BLaER1 (cell line): ENCODE results near the gene BORCS5.
A peak's percentile ranks its signal among the peaks of the same experiment; 100 is the strongest.

Experiments
- H3K27ac ChIP-seq: shearing (Covaris generic); formaldehyde crosslinking; 2 replicates; pipeline ENCODE4 v1.8.1; 2022
- H3K27me3 ChIP-seq: shearing (Covaris generic); formaldehyde crosslinking; 2 replicates; pipeline ENCODE4 v1.8.1; 2022
- H3K36me3 ChIP-seq: shearing (Covaris generic); formaldehyde crosslinking; 2 replicates; pipeline ENCODE4 v1.8.1; 2022
- H3K4me1 ChIP-seq: shearing (Covaris generic); formaldehyde crosslinking; 2 replicates; pipeline ENCODE4 v1.8.1; 2022
- H3K4me2 ChIP-seq: shearing (Covaris generic); formaldehyde crosslinking; 2 replicates; pipeline ENCODE4 v1.8.1; 2022
- H3K4me3 ChIP-seq: shearing (Covaris generic); formaldehyde crosslinking; 2 replicates; pipeline ENCODE4 v1.8.1; 2022
- H3K9ac ChIP-seq: shearing (Covaris generic); formaldehyde crosslinking; 2 replicates; pipeline ENCODE4 v1.8.1; 2022
- H3K9me3 ChIP-seq: shearing (Covaris generic); formaldehyde crosslinking; 2 replicates; pipeline ENCODE4 v1.8.1; 2022
- H4K20me1 ChIP-seq: shearing (Covaris generic); formaldehyde crosslinking; 2 replicates; pipeline ENCODE4 v1.8.1; 2022
- Cebpa-rat ChIP-seq: shearing (Covaris generic); IDR thresholded peaks from 2 replicates; pipeline ENCODE4 v1.8.1; 2022

Gene BORCS5

DNA sequence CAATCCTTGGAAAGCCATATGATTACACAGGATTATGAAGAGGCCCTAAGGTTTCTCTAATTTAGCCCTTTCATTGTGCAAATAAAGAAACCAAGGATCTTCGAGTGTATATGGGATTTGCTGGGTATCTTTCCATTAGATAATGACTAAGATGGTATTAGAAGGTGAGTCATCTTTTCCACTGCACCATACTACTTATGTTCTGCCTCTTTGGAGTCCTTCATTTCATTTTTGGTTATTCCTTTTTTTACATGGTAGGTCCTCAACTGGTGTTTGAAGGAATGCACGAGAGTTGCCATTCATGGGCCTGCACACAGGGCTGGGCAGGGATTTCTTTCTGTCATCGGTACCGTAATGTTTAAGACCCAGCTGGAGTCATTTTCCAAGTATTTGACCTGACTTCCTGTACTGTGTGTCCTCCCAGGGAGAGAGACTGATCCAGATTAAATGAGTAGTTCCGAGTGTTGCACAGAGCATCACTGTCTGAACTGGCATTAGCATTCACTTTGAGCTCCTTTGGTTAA is 85.7 kb downstream of the BORCS5 start:
- H3K4me2 ChIP-seq = peak overlapping the region; percentile 55; the same call in 1 of the 2 replicates
- H4K20me1 ChIP-seq = no peaks in the 10 kb centered on the region
- no peaks in the 10 kb centered on the region for H3K27me3 ChIP-seq
- TF ChIP-seq Cebpa-rat = no peak
- peaks cover 3% of the 10 kb centered on the region; the same call in 1 of the 2 replicates for H3K36me3 ChIP-seq
- no peak overlapping the region for H3K4me3 ChIP-seq
- peaks cover 41% of the 10 kb centered on the region for H3K4me1 ChIP-seq
- H3K9me3 ChIP-seq = peaks cover under 1% of the 10 kb centered on the region; the same call in 1 of the 2 replicates
- H3K27ac ChIP-seq = no peak overlapping the region
- no peak overlapping the region for H3K9ac ChIP-seq

DNA sequence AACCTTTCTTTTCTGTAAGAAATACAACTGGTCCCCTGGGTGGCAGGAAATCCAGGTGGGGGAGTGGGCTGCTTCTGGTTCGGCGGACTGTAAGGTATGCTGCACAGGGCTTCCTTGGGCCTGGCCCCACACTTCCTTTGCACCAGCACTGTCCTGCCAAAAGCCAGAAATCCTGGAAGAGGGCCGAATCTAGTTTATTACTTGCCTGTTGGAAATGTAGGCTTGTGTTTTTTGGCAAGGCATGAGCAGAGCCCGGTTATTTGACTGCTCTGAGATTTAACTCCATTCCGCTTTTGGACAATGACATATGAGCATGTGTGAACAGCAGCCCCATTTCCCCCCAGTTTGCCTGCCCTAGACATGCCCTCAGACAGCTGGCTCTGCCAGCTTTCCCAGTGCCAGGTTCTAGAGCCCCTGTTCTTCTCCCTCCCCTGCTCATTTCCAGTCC is 86.6 kb downstream of the BORCS5 start:
- H3K9me3 ChIP-seq = no peaks in the 10 kb centered on the region
- peaks cover 43% of the 10 kb centered on the region for H3K4me1 ChIP-seq
- no peak overlapping the region for H3K4me3 ChIP-seq
- no peak overlapping the region for H3K4me2 ChIP-seq
- no peaks in the 10 kb centered on the region for H3K36me3 ChIP-seq
- no peaks in the 10 kb centered on the region for H4K20me1 ChIP-seq
- H3K27me3 ChIP-seq = no peaks in the 10 kb centered on the region
- H3K27ac ChIP-seq = no peak overlapping the region
- TF ChIP-seq Cebpa-rat = no peak
- no peak overlapping the region for H3K9ac ChIP-seq

DNA sequence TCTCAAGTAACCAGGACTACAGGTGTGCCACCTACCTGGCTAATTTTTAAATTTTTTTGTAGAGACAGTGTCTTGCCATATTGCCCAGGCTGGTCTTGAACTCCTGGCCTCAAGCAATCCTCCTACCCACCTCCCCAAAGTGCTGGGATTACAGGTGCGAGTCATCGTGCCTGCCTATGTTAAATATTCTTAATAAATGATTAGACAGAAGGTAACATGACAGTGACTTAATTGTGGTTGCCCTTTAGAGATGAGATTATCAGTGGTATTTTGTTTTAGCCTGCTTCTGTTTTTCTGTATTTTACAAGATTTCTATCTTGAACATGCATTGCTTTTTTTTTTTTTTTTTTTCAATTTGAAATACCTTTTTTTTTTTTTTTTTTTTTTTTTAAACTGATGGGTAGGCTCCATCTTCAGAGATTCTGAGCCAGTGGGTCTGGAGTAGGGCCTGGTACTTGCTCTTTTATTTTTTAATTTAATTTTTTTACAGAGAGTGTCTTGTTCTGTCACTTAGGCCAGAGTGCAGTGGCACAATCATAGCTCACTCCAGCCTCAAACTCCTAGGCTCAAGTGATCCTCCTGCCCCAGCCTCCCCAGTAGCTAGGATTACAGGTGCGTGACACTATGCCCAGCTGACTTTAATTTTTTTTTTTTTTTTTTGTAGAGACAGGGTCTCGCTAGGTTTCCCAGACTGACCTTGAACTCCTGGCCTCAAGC is 88.4 kb downstream of the BORCS5 start:
- peaks cover 43% of the 10 kb centered on the region for H3K4me1 ChIP-seq
- H3K36me3 ChIP-seq = no peaks in the 10 kb centered on the region
- H3K9ac ChIP-seq = no peak overlapping the region
- H3K4me2 ChIP-seq = no peak overlapping the region
- no peaks in the 10 kb centered on the region for H3K27me3 ChIP-seq
- TF ChIP-seq Cebpa-rat = no peak
- no peaks in the 10 kb centered on the region for H3K9me3 ChIP-seq
- no peak overlapping the region for H3K27ac ChIP-seq
- H4K20me1 ChIP-seq = no peaks in the 10 kb centered on the region
- H3K4me3 ChIP-seq = no peak overlapping the region

DNA sequence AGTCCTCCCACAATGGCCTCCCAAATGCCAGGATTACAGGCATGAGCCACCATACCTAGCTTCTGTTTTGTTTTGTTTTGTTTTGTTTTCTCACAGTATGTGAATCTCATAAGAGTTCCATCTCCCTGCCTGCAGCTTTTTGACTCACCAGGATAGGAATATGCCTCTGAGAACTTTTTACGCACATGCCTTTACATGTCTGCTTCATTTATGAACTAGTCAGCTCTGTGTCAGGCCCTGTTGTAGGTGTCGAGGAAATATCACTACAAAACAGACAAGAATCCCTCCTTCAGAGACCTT is 89.0 kb downstream of the BORCS5 start:
- no peaks in the 10 kb centered on the region for H4K20me1 ChIP-seq
- no peak overlapping the region for H3K4me2 ChIP-seq
- no peaks in the 10 kb centered on the region for H3K9me3 ChIP-seq
- no peak overlapping the region for H3K9ac ChIP-seq
- no peaks in the 10 kb centered on the region for H3K27me3 ChIP-seq
- no peak for TF ChIP-seq Cebpa-rat
- no peak overlapping the region for H3K27ac ChIP-seq
- no peak overlapping the region for H3K4me3 ChIP-seq
- no peaks in the 10 kb centered on the region for H3K36me3 ChIP-seq
- peaks cover 40% of the 10 kb centered on the region for H3K4me1 ChIP-seq

DNA sequence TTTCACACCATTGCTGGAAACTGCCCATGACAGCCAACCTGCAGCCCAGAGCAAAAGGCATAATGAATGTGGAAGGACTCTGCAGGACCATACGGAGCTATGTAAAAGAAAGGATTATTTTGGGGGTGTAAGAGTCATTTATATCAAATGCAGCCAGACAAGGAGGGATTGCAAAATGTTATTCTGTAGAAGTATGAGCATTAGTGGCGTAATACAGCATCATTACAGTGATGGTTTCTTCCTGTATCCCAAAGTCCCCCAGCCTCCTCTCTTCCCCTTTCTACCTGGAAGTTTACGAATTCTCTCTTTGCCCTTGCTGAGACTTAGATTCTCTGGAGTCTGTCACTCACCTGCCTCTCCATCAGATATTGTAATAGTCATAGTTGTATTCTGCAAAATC is 89.9 kb downstream of the BORCS5 start:
- Histone ChIP-seq H3K9ac (no peak overlapping the region), H3K27me3 (no peaks in the 10 kb centered on the region), H3K4me1 (peaks cover 30% of the 10 kb centered on the region), H3K9me3 (no peaks in the 10 kb centered on the region), H3K4me2 (peak overlapping the region; percentile 52), H4K20me1 (no peaks in the 10 kb centered on the region), H3K4me3 (no peak overlapping the region), H3K36me3 (no peaks in the 10 kb centered on the region), H3K27ac (0 out of 2 replicates have a peak overlapping the region, but pooled peaks have one; percentile 0)
- TF ChIP-seq Cebpa-rat = no peak

DNA sequence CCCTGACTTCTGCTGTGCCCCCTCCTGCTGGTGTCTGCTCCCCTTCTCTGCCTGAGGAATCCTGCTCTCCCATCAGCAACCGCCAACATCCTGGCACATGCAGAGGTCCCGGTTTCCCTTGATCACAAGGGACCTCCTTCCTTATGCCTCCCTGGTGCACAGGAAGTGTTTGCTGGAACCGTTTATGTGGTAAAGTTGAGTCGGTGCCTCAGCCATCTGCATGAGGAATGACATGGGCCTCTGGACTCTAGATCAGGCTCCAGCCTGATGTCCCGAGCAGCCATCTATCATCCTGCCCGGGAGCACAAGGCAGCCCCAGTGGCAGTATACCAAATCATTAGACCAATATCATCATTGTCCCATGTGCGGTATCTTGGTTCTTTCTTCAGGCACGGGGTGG is 90.4 kb downstream of the BORCS5 start:
- no peak for TF ChIP-seq Cebpa-rat
- H3K9me3 ChIP-seq = no peaks in the 10 kb centered on the region
- no peak overlapping the region for H3K4me3 ChIP-seq
- H3K4me1 ChIP-seq = peaks cover 26% of the 10 kb centered on the region
- H3K27me3 ChIP-seq = no peaks in the 10 kb centered on the region
- H4K20me1 ChIP-seq = no peaks in the 10 kb centered on the region
- H3K4me2 ChIP-seq = peak overlapping the region; percentile 52
- H3K36me3 ChIP-seq = no peaks in the 10 kb centered on the region
- H3K27ac ChIP-seq = 0 out of 2 replicates have a peak overlapping the region, but pooled peaks have one; percentile 0
- no peak overlapping the region for H3K9ac ChIP-seq

DNA sequence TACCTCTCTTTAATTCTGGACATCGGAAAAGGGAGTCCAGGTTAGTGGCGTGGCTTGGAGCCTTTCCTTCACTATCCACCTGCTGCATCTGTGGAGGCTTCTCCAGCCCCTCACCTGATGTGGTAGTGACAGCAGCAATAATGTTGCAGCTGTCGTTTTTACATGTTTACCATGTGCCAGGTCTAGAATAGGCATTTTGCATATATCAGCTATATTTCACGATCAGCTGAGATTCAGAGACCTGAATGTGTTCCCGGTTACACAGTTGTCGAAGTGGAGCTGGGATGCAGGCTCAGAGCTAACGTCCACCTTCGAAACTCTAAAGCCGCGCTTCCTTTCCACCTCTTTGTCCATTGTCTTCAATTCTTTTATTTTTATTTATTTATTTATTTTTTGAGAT is 91.0 kb downstream of the BORCS5 start:
- no peak overlapping the region for H3K27ac ChIP-seq
- no peak overlapping the region for H3K4me3 ChIP-seq

DNA sequence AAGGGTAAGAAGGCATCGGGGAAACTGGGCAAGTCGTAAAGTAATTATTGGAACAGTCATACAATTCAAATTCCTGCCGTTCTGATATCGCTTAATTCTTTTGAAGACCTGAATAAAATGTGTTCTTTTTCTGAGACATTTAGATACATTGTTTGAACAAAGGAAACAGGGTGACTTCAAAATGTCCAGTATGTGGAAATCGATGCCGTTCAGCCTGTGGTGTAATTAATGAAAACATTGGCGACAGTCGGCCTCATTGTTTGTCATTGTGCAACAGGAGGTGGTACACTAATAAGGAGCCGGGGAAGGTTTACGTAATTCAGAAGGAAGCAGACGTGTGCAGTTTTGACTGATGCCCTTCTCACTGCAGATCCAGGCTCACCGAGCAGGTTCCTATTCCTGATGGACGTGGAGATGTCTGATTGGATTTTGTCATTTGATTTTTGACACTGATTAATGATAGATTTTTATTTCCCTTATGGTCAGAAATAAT is 92.7 kb downstream of the BORCS5 start:
- no peaks in the 10 kb centered on the region for H3K27me3 ChIP-seq
- H3K27ac ChIP-seq = no peak overlapping the region
- TF ChIP-seq Cebpa-rat = no peak
- H4K20me1 ChIP-seq = no peaks in the 10 kb centered on the region
- no peak overlapping the region for H3K9ac ChIP-seq
- no peak overlapping the region for H3K4me2 ChIP-seq
- peaks cover 14% of the 10 kb centered on the region for H3K4me1 ChIP-seq
- H3K4me3 ChIP-seq = no peak overlapping the region
- H3K9me3 ChIP-seq = no peaks in the 10 kb centered on the region
- no peaks in the 10 kb centered on the region for H3K36me3 ChIP-seq

More for the DNA sequence above, 91.0 kb downstream of the BORCS5 start:
- Histone ChIP-seq H3K36me3 (no peaks in the 10 kb centered on the region), H4K20me1 (no peaks in the 10 kb centered on the region), H3K9me3 (no peaks in the 10 kb centered on the region), H3K27me3 (no peaks in the 10 kb centered on the region), H3K4me2 (peak overlapping the region; percentile 52; the same call in 1 of the 2 replicates), H3K4me1 (peaks cover 21% of the 10 kb centered on the region), H3K9ac (no peak overlapping the region)
- no peak for TF ChIP-seq Cebpa-rat

DNA sequence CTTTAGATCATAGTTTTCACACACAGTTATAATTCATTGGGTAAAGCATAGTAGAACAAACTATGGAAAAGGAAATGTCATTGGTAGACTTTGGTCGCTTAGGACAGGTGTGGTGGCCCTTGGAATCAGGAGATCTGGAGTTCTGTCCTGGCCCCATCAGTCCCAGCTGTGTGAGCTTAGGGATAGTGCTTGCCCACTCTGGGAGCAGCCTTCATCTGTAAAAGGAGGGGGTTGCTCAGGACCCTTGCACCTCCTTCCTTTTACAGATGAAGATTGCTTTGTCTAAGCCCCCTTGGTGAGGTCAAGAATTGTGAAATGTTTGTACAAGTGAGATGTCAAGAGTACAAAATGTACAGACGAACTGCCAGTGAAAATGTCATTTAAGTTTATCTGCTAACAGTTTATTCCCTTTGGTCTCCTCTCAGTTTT is 93.2 kb downstream of the BORCS5 start:
- Histone ChIP-seq H3K9me3 (no peaks in the 10 kb centered on the region), H3K4me2 (no peak overlapping the region), H3K4me1 (peaks cover 14% of the 10 kb centered on the region), H3K27ac (no peak overlapping the region), H3K4me3 (no peak overlapping the region), H3K36me3 (no peaks in the 10 kb centered on the region), H3K27me3 (no peaks in the 10 kb centered on the region), H4K20me1 (no peaks in the 10 kb centered on the region), H3K9ac (no peak overlapping the region)
- TF ChIP-seq Cebpa-rat = no peak

DNA sequence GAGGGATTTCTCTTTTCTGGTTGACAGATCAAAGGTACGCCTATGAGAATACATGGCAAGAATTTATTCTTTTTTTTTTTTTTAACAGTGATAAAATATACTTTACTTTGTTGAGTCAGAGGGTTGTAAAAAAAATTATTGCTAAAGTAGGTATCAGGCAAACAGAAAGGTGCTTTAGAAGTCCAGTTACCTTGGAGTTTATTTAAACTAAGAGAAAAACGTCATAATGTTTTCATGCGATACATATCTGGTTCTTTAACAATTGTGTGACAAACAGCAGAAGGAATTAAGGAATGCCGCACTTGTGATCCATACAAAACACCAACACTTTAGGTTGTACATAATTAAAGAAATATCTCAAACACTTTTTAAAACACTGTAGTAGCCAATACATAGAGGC is 94.2 kb downstream of the BORCS5 start:
- Histone ChIP-seq H3K9ac (no peak overlapping the region), H3K4me1 (peaks cover 16% of the 10 kb centered on the region), H3K4me3 (no peak overlapping the region), H3K27ac (no peak overlapping the region), H3K27me3 (no peaks in the 10 kb centered on the region), H3K36me3 (no peaks in the 10 kb centered on the region), H4K20me1 (no peaks in the 10 kb centered on the region), H3K4me2 (no peak overlapping the region), H3K9me3 (no peaks in the 10 kb centered on the region)
- no peak for TF ChIP-seq Cebpa-rat
